HL-60/S4 treated with phorbol 12-myristate 13-acetate at 8.2 ng/mL for 4 days and 3 days (cell line): Measurements from ENCODE around the gene FEN1.

Experiments used
- in situ Hi-C: fragments of 300-500 bp; cut with MboI; formaldehyde crosslinking; loops from 2 replicates; pipeline ENCODE4 v1.15.0; 2022; ENCODE audit warnings: low sequenced_read_pairs

Gene FEN1

GRCh38 chr11:61793083-61793828 is 545 bp downstream of the FEN1 start:
- in situ Hi-C loops, result no loop called here

DNA sequence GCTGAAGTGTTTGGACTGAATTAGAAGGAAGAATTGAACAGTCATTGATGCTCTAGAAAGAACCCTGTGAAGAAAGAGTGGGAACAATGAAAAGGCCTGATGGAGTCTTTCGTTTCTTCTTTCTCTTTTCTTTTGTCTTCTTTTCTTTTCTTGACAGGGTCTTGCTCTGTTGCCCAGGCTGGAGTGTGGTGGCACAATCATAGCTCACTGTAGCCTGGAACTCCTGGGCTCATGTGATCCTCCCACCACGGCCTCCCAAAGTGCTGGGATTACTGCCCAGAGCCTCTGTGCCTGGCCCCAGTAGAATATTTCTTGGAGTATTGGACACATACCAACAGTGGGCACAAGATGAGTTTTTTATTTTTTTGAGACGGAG is 1.1 kb downstream of the FEN1 start:
- in situ Hi-C loops, result no loop called here

DNA sequence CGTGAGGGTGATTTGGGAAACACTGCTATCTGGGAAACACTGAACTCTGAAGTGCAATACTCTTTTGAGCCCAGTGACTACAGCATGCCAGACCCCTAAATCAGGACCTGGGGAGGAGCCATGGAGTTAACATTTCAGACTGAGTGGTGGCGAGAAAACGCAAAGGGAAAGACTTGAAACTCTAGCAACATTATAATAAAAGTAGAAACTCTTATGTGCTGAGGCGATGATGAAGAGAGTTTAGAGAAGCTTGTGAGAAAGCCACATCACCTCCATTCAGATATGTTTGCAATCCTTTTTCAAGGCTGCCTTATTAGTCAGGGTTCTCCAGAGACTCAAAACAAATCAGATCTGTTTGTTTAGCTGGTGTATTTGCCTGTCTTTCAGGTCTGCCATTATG is 1.9 kb downstream of the FEN1 start:
- in situ Hi-C loops, result no loop called here

- in situ Hi-C loops, result no loop called here
Measured at GRCh38 chr11:61795459-61795858, 2.7 kb downstream of the FEN1 start.

DNA sequence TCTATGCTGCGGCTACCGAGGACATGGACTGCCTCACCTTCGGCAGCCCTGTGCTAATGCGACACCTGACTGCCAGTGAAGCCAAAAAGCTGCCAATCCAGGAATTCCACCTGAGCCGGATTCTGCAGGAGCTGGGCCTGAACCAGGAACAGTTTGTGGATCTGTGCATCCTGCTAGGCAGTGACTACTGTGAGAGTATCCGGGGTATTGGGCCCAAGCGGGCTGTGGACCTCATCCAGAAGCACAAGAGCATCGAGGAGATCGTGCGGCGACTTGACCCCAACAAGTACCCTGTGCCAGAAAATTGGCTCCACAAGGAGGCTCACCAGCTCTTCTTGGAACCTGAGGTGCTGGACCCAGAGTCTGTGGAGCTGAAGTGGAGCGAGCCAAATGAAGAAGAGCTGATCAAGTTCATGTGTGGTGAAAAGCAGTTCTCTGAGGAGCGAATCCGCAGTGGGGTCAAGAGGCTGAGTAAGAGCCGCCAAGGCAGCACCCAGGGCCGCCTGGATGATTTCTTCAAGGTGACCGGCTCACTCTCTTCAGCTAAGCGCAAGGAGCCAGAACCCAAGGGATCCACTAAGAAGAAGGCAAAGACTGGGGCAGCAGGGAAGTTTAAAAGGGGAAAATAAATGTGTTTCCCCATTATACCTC is 3.3 kb downstream of the FEN1 start:
- in situ Hi-C loops, result no loop called here

- in situ Hi-C loops, result no loop called here
Measured at GRCh38 chr11:61797263-61797944, 4.7 kb downstream of the FEN1 start.

GRCh38 chr11:61799665-61800284 is 7.1 kb downstream of the FEN1 start:
- in situ Hi-C loops, result no loop called here

DNA sequence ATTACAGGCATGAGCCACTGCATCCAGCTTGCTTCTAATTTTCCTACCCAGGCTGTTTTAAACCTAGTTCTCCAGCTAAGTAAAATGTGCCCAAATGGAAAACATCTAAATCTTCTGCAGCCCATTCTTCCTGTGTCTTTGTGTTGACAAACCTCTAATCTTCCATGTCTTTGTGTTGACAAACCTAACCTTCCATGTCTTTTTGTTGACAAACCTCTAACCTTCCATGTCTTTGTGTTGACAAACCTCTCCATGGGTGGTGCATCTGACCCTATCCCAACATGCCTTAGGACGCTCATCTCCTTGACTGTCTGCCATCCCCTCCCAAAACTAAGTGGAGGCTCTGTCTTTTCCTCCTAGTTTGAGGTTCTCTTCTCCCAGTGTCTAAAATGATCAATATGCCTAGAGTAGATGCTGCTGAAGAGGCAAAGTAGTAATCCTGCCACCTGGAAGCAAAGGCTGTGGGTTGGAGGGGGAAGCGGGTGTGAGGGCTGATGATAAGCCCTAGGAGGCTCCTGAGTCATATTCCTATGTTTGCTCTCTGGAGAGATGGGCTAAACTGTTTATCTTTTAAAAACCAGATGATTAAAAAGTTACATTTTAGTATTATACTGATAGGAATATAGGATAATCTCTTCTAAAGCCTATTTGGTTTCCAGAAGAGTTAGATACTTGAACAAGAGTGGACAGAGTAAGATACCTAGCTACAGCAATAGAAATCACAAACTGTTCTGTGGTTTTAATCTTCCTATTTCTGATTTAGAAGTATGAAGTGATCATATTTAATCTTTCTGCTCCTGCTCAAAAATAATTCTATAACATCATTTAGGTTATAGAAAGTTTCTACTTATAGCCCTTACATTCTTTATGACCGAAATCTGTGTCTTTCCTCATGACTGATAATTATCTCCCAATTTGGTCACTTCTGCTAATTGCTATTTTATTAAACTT is 7.9 kb downstream of the FEN1 start:
- in situ Hi-C loops, result no loop called here

DNA sequence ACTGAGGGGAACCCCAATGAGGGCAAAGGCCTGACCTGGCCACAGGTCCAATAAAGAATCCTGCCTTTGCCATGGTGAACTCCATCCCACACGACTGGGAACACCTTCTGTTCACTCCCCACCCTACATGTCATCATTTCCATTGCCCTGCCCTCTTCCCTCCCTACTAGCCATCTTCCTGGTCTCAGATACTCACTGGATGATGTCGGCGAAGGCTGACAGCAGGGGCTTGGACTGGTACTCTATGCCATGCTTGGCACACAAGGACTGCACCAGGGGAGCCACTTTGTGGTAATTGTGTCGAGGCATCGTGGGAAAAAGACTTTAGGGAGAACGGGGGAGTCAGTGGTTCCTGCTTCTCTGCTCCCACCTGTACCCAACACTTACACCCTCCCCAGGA is 9.9 kb downstream of the FEN1 start:
- in situ Hi-C loops, result no loop called here

- in situ Hi-C loops, result no loop called here
Measured at GRCh38 chr11:61803889-61804647, 11.4 kb downstream of the FEN1 start.

DNA sequence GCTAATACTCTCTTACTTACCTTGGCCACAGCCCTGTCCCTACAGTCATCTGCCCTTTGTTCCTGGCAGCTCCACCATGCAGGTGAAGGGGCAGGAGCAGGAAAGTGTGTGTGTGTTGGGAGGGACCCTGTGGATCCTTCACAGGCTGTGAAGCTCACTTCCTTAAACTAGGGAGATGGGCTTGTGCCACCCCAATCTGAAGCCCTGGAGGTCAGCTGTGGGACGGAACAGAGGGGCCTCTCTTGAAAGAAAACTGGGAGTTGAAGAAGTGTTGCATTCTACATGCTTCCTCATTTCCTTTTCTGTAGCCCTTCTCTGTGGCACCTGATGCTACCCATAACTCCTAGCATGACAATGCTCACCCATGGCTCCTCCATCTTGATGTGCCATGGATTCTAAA is 12.4 kb downstream of the FEN1 start:
- in situ Hi-C loops, result no loop called here

GRCh38 chr11:61806785-61807184 is 14.1 kb downstream of the FEN1 start:
- in situ Hi-C loops, result no loop called here

- in situ Hi-C loops, result no loop called here
Measured at GRCh38 chr11:61810671-61811175, 18.0 kb downstream of the FEN1 start.

DNA sequence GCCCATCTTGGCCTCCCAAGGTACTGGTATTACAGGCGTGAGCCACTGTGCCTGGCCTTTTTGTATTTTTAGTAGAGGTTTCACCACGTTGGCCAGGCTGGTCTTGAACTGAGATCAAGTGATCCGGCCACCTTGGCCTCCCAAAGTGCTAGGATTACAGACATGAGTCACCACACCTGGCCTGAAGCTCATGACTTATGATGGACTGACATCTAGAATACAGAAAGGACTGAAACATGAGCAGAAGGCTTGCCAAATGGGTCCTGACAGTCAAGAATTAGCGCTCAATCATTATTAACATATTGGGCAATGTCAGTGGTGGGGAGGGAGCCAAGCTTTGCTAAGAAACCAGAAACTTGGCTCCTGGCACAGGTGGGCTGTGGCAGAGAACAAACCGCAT is 19.1 kb downstream of the FEN1 start:
- in situ Hi-C loops, result no loop called here

- in situ Hi-C loops, result no loop called here
Measured at GRCh38 chr11:61812736-61813411, 20.2 kb downstream of the FEN1 start.

DNA sequence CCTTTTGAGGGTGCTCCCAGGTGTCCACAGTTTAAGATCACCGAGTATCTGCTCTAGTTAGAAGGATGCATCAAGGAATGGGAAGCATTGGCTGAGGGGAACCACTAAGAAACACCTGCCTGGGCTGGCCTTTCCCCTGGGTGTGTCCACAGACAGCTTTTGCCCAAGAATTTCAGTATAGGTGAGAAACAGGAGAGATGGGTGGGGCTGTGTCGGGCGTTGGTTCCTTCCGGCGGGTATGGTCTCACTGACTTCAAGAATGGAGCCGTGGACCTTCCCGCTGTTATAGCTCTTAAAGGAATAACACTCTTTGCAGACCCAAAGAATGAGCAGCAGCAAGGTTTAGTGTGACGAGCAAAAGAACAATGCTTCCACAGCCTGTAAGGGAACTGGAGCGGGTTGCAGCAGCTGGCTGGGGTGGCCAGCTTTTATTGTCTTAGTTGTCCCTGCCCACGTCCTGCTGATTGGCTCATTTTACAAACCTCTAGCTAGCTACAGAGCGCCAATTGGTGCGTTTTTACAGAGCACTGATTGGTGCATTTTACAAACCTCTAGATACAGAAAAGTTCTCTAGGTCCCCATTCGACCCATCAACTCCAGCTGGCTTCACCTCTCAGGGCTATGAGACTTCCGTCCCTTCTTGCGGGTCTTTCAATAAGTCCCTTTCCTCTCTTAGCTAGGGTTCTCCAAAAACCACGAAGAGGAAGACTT is 21.7 kb downstream of the FEN1 start:
- in situ Hi-C loops, result no loop called here

DNA sequence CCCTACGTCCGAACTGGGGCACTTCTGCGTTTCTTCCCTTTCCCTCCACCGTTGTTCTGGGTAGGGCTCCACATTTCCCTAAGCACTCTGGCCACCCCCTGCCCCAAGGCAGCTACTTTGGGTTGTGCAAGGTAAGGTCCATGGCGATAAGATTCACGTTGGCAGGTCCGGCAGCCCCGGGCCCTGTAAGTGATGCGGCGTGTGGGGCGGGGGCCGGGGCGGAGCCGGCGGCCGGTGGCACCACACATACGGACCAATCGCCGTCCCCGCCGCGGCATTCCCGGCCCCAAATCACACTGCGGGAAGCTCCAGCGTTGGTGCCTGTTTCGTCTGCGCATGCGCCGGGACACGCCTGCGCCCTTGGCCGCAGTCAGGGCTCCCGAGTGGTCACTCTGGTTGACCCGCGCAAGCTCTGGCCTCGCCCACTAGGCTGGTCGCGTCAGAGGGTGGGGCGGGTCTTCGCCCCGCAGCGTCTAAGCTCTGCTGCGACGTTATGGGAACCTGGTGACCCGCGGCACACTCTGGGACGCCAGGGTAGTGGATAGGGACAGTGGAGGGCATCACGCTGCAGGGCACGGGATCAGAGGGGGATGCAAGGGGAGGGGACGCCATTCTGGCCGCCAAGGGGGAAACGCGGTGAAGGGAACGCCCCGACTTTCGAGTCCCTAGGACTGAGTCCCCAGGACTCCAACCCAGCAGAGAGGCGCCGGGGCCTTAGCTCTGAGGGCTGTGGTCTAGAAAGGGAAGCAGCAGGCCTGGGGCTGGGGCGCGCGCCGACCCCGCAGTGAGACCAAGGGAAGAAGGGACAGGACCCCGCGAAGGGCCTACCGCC is 22.5 kb downstream of the FEN1 start:
- in situ Hi-C loops, result no loop called here
